Measurements from ENCODE around the gene C17orf78.

The C17orf78 gene

DNA sequence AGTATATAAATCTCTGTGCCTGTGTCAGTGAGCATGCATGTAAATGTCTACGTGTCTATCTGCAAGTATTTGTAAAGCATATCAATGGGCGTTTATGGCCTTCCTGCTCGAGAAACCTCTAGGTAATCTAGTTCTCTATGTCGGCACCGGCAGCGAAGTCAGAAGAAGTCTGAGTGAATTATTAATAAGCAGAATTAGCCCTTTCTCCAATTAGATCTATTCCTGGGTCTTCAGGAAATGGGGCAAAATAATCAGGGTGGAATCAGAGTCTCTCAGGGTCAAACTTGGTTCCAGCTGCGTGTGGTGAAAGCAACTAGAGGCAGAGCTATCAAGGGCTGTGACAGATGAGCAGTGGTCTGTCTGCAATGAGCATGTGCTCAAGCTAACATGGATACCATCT, at the start of gene C17orf78:
TSS of gene C17orf78 (plus strand) at position 280 of the 400 bp plus-strand sequence. CDS start at position 388, 108 bp downstream.
- TF ChIP-seq, protein P1, sequence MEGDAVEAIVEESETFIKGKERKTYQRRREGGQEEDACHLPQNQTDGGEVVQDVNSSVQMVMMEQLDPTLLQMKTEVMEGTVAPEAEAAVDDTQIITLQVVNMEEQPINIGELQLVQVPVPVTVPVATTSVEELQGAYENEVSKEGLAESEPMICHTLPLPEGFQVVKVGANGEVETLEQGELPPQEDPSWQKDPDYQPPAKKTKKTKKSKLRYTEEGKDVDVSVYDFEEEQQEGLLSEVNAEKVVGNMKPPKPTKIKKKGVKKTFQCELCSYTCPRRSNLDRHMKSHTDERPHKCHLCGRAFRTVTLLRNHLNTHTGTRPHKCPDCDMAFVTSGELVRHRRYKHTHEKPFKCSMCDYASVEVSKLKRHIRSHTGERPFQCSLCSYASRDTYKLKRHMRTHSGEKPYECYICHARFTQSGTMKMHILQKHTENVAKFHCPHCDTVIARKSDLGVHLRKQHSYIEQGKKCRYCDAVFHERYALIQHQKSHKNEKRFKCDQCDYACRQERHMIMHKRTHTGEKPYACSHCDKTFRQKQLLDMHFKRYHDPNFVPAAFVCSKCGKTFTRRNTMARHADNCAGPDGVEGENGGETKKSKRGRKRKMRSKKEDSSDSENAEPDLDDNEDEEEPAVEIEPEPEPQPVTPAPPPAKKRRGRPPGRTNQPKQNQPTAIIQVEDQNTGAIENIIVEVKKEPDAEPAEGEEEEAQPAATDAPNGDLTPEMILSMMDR (conservative IDR thresholded peaks at IDR 0.05; ENCODE audit: low read depth, low read length), result no peak
- Histone ChIP-seq H3K79me2 (ENCODE audit: insufficient read depth, low read depth) (no peaks in the 10 kb centered on the region), H3K4me3 (IDR thresholded peaks at IDR 0.05; ENCODE audit: insufficient read depth, low read depth, low read length) (no peak within 1 kb of the TSS), H3K27ac (no peak within 1 kb of the TSS), H3K9ac (no peak within 1 kb of the TSS), H2AFZ (ENCODE audit: low read depth) (no peak within 1 kb of the TSS), H4K20me1 (ENCODE audit: insufficient read depth) (no peaks in the 10 kb centered on the region), H3K36me3 (ENCODE audit: insufficient read depth) (no peaks in the 10 kb centered on the region), H3K4me1 (ENCODE audit: low read depth, poor library complexity, severe bottlenecking) (no peaks in the 10 kb centered on the region), H3K27me3 (ENCODE audit: insufficient read depth, low read depth) (no peaks in the 10 kb centered on the region), H3K4me2 (no peak within 1 kb of the TSS)

- Histone ChIP-seq H3K27ac (no peak overlapping the region), H3K4me2 (no peak overlapping the region), H3K79me2 (ENCODE audit: insufficient read depth, low read depth) (peaks cover 7% of the 10 kb centered on the region; the same call in 1 of the 2 replicates), H3K4me3 (IDR thresholded peaks at IDR 0.05; ENCODE audit: insufficient read depth, low read depth, low read length) (no peak overlapping the region), H3K36me3 (ENCODE audit: insufficient read depth) (no peaks in the 10 kb centered on the region; the same call in 1 of the 2 replicates), H2AFZ (ENCODE audit: low read depth) (no peak overlapping the region), H4K20me1 (ENCODE audit: insufficient read depth) (no peaks in the 10 kb centered on the region), H3K4me1 (ENCODE audit: low read depth, poor library complexity, severe bottlenecking) (no peaks in the 10 kb centered on the region), H3K9ac (no peak overlapping the region), H3K27me3 (ENCODE audit: insufficient read depth, low read depth) (no peaks in the 10 kb centered on the region)
- TF ChIP-seq, protein P1 (conservative IDR thresholded peaks at IDR 0.05; ENCODE audit: low read depth, low read length), result no peak
Measured at GRCh38 chr17:37327341-37328090, 48.3 kb upstream of the C17orf78 start.

DNA sequence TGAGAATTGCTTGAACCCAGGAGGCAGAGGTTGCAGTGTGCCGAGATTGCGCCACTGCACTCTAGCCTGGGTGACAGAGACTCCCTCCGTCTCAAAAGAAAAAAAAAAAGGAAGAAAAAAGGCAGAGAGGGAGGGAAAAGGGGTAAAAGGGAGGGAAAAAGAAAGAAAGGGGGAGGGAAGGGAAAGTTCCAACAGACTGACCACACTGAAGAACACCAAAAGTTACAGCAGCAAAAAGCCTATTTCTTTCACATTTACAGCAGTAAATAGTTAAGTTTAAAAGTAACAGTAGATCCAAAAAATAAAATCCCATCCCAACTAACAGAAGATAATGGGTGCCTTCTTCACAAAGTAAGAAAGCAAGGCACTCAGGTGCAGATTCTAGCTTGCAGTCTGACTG, 36.9 kb upstream of the C17orf78 start:
- no peak overlapping the region for H3K4me3 ChIP-seq (IDR thresholded peaks at IDR 0.05; ENCODE audit: insufficient read depth, low read depth, low read length)
- 0 out of 2 replicates have a peak, but pooled peaks cover 4% of the 10 kb centered on the region for H4K20me1 ChIP-seq (ENCODE audit: insufficient read depth)
- TF ChIP-seq, protein P1 (conservative IDR thresholded peaks at IDR 0.05; ENCODE audit: low read depth, low read length), result no peak
- peaks cover 36% of the 10 kb centered on the region; the same call in 1 of the 2 replicates for H3K79me2 ChIP-seq (ENCODE audit: insufficient read depth, low read depth)
- H2AFZ ChIP-seq (ENCODE audit: low read depth), result no peak overlapping the region
- 0 out of 2 replicates have a peak, but pooled peaks cover 3% of the 10 kb centered on the region for H3K36me3 ChIP-seq (ENCODE audit: insufficient read depth)
- H3K9ac ChIP-seq, result no peak overlapping the region
- H3K27ac ChIP-seq, result no peak overlapping the region
- H3K4me2 ChIP-seq, result no peak overlapping the region
- no peaks in the 10 kb centered on the region for H3K27me3 ChIP-seq (ENCODE audit: insufficient read depth, low read depth)
- H3K4me1 ChIP-seq (ENCODE audit: low read depth, poor library complexity, severe bottlenecking), result no peaks in the 10 kb centered on the region

DNA sequence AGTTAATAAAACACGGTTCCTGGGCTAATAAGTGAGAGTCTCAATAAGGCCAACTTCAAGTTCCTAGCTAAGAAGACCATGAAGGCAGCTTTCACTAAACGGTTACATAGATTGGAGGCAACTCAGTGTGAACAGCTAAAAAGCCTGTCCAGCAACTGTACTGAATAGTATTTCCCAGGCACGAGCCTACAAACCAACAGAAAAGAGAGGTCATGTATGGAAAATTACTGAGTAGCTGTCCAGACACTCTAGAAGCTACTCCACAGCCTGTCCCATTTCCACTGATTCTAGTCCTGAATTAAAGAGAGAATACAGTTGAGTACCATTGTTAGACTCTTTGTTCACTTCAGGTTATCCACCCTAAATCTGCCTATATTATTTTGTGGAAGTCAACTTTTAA, 36.5 kb upstream of the C17orf78 start:
- TF ChIP-seq, protein P1 (conservative IDR thresholded peaks at IDR 0.05; ENCODE audit: low read depth, low read length), result no peak
- Histone ChIP-seq H2AFZ (ENCODE audit: low read depth) (no peak overlapping the region), H3K4me1 (ENCODE audit: low read depth, poor library complexity, severe bottlenecking) (no peaks in the 10 kb centered on the region), H3K4me3 (IDR thresholded peaks at IDR 0.05; ENCODE audit: insufficient read depth, low read depth, low read length) (no peak overlapping the region), H3K79me2 (ENCODE audit: insufficient read depth, low read depth) (peaks cover 36% of the 10 kb centered on the region; the same call in 1 of the 2 replicates), H4K20me1 (ENCODE audit: insufficient read depth) (0 out of 2 replicates have a peak, but pooled peaks cover 4% of the 10 kb centered on the region), H3K36me3 (ENCODE audit: insufficient read depth) (0 out of 2 replicates have a peak, but pooled peaks cover 3% of the 10 kb centered on the region), H3K27me3 (ENCODE audit: insufficient read depth, low read depth) (no peaks in the 10 kb centered on the region), H3K4me2 (no peak overlapping the region), H3K27ac (no peak overlapping the region), H3K9ac (no peak overlapping the region)
